HL-60 (cell line): ENCODE results near the gene MTX3.

ENCODE experiments used
- TF ChIP-seq, protein P1 (sequence below): IDR thresholded peaks from one replicate; pipeline ENCODE4 v1.5.1; 2011; ENCODE audit warnings: low read length, control low read depth, inconsistent platforms; ENCODE audit not compliant: insufficient read depth
- TF ChIP-seq, protein P2 (sequence below): IDR thresholded peaks from 2 replicates; pipeline ENCODE4 v1.6.1; 2012; ENCODE audit warnings: low read depth; ENCODE audit not compliant: insufficient replicate concordance

DNA sequence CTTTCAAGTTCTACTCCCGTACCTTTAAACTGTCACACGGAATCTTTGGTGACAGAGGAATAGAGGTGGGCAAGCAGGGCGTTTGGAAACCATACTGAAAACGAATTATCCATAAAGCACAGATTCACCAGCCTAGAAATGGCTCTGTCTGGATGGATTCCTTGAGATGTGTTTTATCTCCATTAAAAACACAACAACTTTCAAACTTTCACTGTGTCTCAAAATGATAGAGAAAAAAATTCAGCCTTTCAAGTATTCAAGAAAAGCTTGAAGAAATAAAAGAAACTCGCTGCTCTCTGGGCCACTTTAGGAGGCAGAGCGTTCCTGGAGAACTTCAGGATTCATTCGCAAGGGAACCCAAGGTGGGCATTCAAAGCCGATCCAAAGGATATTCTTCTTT lies 43.5 kb upstream of the MTX3 start:
- TF ChIP-seq, protein P1, sequence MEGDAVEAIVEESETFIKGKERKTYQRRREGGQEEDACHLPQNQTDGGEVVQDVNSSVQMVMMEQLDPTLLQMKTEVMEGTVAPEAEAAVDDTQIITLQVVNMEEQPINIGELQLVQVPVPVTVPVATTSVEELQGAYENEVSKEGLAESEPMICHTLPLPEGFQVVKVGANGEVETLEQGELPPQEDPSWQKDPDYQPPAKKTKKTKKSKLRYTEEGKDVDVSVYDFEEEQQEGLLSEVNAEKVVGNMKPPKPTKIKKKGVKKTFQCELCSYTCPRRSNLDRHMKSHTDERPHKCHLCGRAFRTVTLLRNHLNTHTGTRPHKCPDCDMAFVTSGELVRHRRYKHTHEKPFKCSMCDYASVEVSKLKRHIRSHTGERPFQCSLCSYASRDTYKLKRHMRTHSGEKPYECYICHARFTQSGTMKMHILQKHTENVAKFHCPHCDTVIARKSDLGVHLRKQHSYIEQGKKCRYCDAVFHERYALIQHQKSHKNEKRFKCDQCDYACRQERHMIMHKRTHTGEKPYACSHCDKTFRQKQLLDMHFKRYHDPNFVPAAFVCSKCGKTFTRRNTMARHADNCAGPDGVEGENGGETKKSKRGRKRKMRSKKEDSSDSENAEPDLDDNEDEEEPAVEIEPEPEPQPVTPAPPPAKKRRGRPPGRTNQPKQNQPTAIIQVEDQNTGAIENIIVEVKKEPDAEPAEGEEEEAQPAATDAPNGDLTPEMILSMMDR: no peak
- TF ChIP-seq, protein P2, sequence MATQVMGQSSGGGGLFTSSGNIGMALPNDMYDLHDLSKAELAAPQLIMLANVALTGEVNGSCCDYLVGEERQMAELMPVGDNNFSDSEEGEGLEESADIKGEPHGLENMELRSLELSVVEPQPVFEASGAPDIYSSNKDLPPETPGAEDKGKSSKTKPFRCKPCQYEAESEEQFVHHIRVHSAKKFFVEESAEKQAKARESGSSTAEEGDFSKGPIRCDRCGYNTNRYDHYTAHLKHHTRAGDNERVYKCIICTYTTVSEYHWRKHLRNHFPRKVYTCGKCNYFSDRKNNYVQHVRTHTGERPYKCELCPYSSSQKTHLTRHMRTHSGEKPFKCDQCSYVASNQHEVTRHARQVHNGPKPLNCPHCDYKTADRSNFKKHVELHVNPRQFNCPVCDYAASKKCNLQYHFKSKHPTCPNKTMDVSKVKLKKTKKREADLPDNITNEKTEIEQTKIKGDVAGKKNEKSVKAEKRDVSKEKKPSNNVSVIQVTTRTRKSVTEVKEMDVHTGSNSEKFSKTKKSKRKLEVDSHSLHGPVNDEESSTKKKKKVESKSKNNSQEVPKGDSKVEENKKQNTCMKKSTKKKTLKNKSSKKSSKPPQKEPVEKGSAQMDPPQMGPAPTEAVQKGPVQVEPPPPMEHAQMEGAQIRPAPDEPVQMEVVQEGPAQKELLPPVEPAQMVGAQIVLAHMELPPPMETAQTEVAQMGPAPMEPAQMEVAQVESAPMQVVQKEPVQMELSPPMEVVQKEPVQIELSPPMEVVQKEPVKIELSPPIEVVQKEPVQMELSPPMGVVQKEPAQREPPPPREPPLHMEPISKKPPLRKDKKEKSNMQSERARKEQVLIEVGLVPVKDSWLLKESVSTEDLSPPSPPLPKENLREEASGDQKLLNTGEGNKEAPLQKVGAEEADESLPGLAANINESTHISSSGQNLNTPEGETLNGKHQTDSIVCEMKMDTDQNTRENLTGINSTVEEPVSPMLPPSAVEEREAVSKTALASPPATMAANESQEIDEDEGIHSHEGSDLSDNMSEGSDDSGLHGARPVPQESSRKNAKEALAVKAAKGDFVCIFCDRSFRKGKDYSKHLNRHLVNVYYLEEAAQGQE: no peak
